ENCODE results near the gene PHF10.
"Not testable (repeated sequence)": the region's sequence is repeated elsewhere in the genome, so short reads cannot be mapped to it uniquely, and the experiment has no call there.

Gene PHF10

GRCh38 chr6:169723200-169723909 is 945 bp downstream of the PHF10 start:
- peak; percentile 33 for DNase-seq (ENCODE audit: low read depth, low spot score)

- no peak for DNase-seq (ENCODE audit: low read depth, low spot score)
These were observed 1.7 kb downstream of the PHF10 start for GRCh38 chr6:169722362-169723199.

- DNase-seq (ENCODE audit: low read depth, low spot score), result no peak
These were observed 4.0 kb downstream of the PHF10 start for GRCh38 chr6:169720207-169720855.

- no peak for DNase-seq (ENCODE audit: low read depth, low spot score)
These were observed 5.2 kb downstream of the PHF10 start for GRCh38 chr6:169719117-169719516.

- DNase-seq (ENCODE audit: low read depth, low spot score), result no peak
These were observed 9.7 kb downstream of the PHF10 start for GRCh38 chr6:169714595-169714994.

- no peak for DNase-seq (ENCODE audit: low read depth, low spot score)
These were observed 10.1 kb downstream of the PHF10 start for GRCh38 chr6:169714178-169714577.

GRCh38 chr6:169710009-169710408 is 14.3 kb downstream of the PHF10 start:
- no peak for DNase-seq (ENCODE audit: low read depth, low spot score)

GRCh38 chr6:169709293-169709692 is 15.0 kb downstream of the PHF10 start:
- no peak for DNase-seq (ENCODE audit: low read depth, low spot score)

GRCh38 chr6:169707772-169708171 is 16.5 kb downstream of the PHF10 start:
- DNase-seq (ENCODE audit: low read depth, low spot score), result no peak

- no peak for DNase-seq (ENCODE audit: low read depth, low spot score)
These were observed 21.5 kb downstream of the PHF10 start for GRCh38 chr6:169702840-169703246.

GRCh38 chr6:169701954-169702839 is 22.1 kb downstream of the PHF10 start, which contains the start of the genes C6orf120 and WDR27:
C6orf120 (plus strand) TSS chr6:169702126; CDS start chr6:169702460, 334 bp downstream.
WDR27 (minus strand) TSS chr6:169702029; CDS start chr6:169689005, 13,024 bp downstream.
- DNase-seq (ENCODE audit: low read depth, low spot score), result peak; percentile 96

GRCh38 chr6:169701311-169701953 is 22.9 kb downstream of the PHF10 start:
- no peak for DNase-seq (ENCODE audit: low read depth, low spot score)

GRCh38 chr6:169700296-169700695 is 24.0 kb downstream of the PHF10 start:
- DNase-seq (ENCODE audit: low read depth, low spot score), result no peak

- DNase-seq (ENCODE audit: low read depth, low spot score), result not testable (repeated sequence)
These were observed 27.2 kb downstream of the PHF10 start for GRCh38 chr6:169697115-169697514.

GRCh38 chr6:169695131-169695530 is 29.2 kb downstream of the PHF10 start:
- no peak for DNase-seq (ENCODE audit: low read depth, low spot score)

GRCh38 chr6:169692516-169692915 is 31.8 kb downstream of the PHF10 start:
- no peak for DNase-seq (ENCODE audit: low read depth, low spot score)

- DNase-seq (ENCODE audit: low read depth, low spot score), result no peak
These were observed 33.0 kb downstream of the PHF10 start for GRCh38 chr6:169691260-169691659.

- no peak for DNase-seq (ENCODE audit: low read depth, low spot score)
These were observed 35.0 kb downstream of the PHF10 start for GRCh38 chr6:169689287-169689686.

- no peak for DNase-seq (ENCODE audit: low read depth, low spot score)
These were observed 38.4 kb downstream of the PHF10 start for GRCh38 chr6:169685860-169686259.

GRCh38 chr6:169684056-169684455 is 40.2 kb downstream of the PHF10 start:
- DNase-seq (ENCODE audit: low read depth, low spot score), result no peak

GRCh38 chr6:169678342-169678741 is 46.0 kb downstream of the PHF10 start:
- DNase-seq (ENCODE audit: low read depth, low spot score), result no peak
